Effector memory CD8-positive, alpha-beta T cell (primary cell): ENCODE data around the gene NUP210.

ENCODE experiments used
- ATAC-seq: fragments of 150-1000 bp; cut with Tn5 transposase; replicated peaks from 2 replicates; pipeline ENCODE4 v1.10.0; 2021; ENCODE audit warnings: mild to moderate bottlenecking, moderate library complexity
- DNase-seq, 3 experiments: peaks; one replicate each; pipeline ENCODE4 v3.0.0; 2021
- H3K27ac Mint-ChIP-seq, 2 donors: one replicate each; pipeline ENCODE4 v1.8.0; 2022; ENCODE audit warnings: mild to moderate bottlenecking in 2 of 2, mixed read lengths in 2 of 2, moderate library complexity in 2 of 2
- H3K27me3 Mint-ChIP-seq, 2 donors: one replicate each; pipeline ENCODE4 v1.8.0; 2022; ENCODE audit warnings: mixed read lengths in 2 of 2
- H3K36me3 Mint-ChIP-seq: one replicate; pipeline ENCODE4 v1.8.0; 2022; ENCODE audit warnings: mild to moderate bottlenecking, moderate library complexity, mixed read lengths; ENCODE audit not compliant: insufficient read depth
- H3K4me1 Mint-ChIP-seq, 2 donors: one replicate each; pipeline ENCODE4 v1.8.0; 2022; ENCODE audit warnings: low read depth in 2 of 2, mixed read lengths in 2 of 2
- H3K4me3 Mint-ChIP-seq, 2 donors: one replicate each; pipeline ENCODE4 v1.8.0; 2022; ENCODE audit warnings: mild to moderate bottlenecking in 2 of 2, mixed read lengths in 2 of 2, moderate library complexity in 2 of 2
- H3K9me3 Mint-ChIP-seq, 2 donors: one replicate each; pipeline ENCODE4 v1.8.0; 2022; ENCODE audit warnings: mixed read lengths in 2 of 2

The NUP210 gene

GRCh38 chr3:13371100-13372075 lies 48.7 kb downstream of the NUP210 start:
- DNase-seq (no peak), ATAC-seq (no peak)
- H3K9me3 Mint-ChIP-seq: no peaks in the 10 kb centered on the region
- H3K4me1 Mint-ChIP-seq: peaks cover 3 to 4% of the 10 kb centered on the region in 2 donors
- no peaks in the 10 kb centered on the region for H3K27me3 Mint-ChIP-seq
- H3K36me3 Mint-ChIP-seq: peaks cover 29% of the 10 kb centered on the region
- H3K27ac Mint-ChIP-seq: peak overlapping the region in 1 of 2 donors; percentile 84
- H3K4me3 Mint-ChIP-seq: no peak overlapping the region

- Mint-ChIP-seq H3K27ac (peak overlapping the region in 1 of 2 donors; percentile 84), H3K27me3 (no peaks in the 10 kb centered on the region), H3K4me3 (no peak overlapping the region), H3K9me3 (no peaks in the 10 kb centered on the region), H3K4me1 (peaks cover 3 to 4% of the 10 kb centered on the region in 2 donors), H3K36me3 (peaks cover 34% of the 10 kb centered on the region)
- DNase-seq: no peak
- no peak for ATAC-seq
These were observed 49.5 kb downstream of the NUP210 start for GRCh38 chr3:13370609-13371008.

- DNase-seq (no peak), ATAC-seq (no peak)
- peaks cover 3 to 4% of the 10 kb centered on the region in 2 donors for H3K4me1 Mint-ChIP-seq
- no peaks in the 10 kb centered on the region for H3K9me3 Mint-ChIP-seq
- no peaks in the 10 kb centered on the region for H3K27me3 Mint-ChIP-seq
- H3K36me3 Mint-ChIP-seq: peaks cover 40% of the 10 kb centered on the region
- no peak overlapping the region for H3K4me3 Mint-ChIP-seq
- peak overlapping the region in 1 of 2 donors; percentile 45 for H3K27ac Mint-ChIP-seq
These were observed 50.1 kb downstream of the NUP210 start for GRCh38 chr3:13370055-13370454.

GRCh38 chr3:13368834-13369233 lies 51.3 kb downstream of the NUP210 start:
- ATAC-seq (no peak), DNase-seq (no peak)
- H3K27me3 Mint-ChIP-seq: no peaks in the 10 kb centered on the region
- peaks cover 3 to 4% of the 10 kb centered on the region in 2 donors for H3K4me1 Mint-ChIP-seq
- peaks cover 50% of the 10 kb centered on the region for H3K36me3 Mint-ChIP-seq
- H3K4me3 Mint-ChIP-seq: no peak overlapping the region
- H3K9me3 Mint-ChIP-seq: no peaks in the 10 kb centered on the region
- H3K27ac Mint-ChIP-seq: no peak overlapping the region

GRCh38 chr3:13367728-13368127 lies 52.4 kb downstream of the NUP210 start:
- Mint-ChIP-seq H3K27me3 (no peaks in the 10 kb centered on the region), H3K4me1 (peaks cover 3 to 4% of the 10 kb centered on the region in 2 donors), H3K4me3 (no peak overlapping the region), H3K36me3 (peaks cover 53% of the 10 kb centered on the region), H3K9me3 (no peaks in the 10 kb centered on the region), H3K27ac (peak overlapping the region in 1 of 2 donors; percentile 75)
- ATAC-seq: no peak
- no peak for DNase-seq

- no peaks in the 10 kb centered on the region for H3K9me3 Mint-ChIP-seq
- H3K4me1 Mint-ChIP-seq: peaks cover 0 to under 1% of the 10 kb centered on the region in 2 donors
- DNase-seq (no peak), ATAC-seq (no peak)
- peaks cover 55% of the 10 kb centered on the region for H3K36me3 Mint-ChIP-seq
- no peak overlapping the region for H3K4me3 Mint-ChIP-seq
- peak overlapping the region in 1 of 2 donors; percentile 38 for H3K27ac Mint-ChIP-seq
- no peaks in the 10 kb centered on the region for H3K27me3 Mint-ChIP-seq
These were observed 54.4 kb downstream of the NUP210 start for GRCh38 chr3:13365390-13366379.

GRCh38 chr3:13364602-13365271 lies 55.4 kb downstream of the NUP210 start:
- Mint-ChIP-seq H3K9me3 (no peaks in the 10 kb centered on the region), H3K4me1 (no peaks in the 10 kb centered on the region), H3K27me3 (no peaks in the 10 kb centered on the region), H3K4me3 (no peak overlapping the region), H3K27ac (peak overlapping the region in 1 of 2 donors; percentile 56), H3K36me3 (peaks cover 60% of the 10 kb centered on the region)
- DNase-seq: no peak
- no peak for ATAC-seq

GRCh38 chr3:13362551-13362950 lies 57.6 kb downstream of the NUP210 start:
- Mint-ChIP-seq H3K4me1 (peaks cover 0 to 5% of the 10 kb centered on the region in 2 donors), H3K4me3 (no peak overlapping the region), H3K27me3 (no peaks in the 10 kb centered on the region), H3K36me3 (peaks cover 66% of the 10 kb centered on the region), H3K9me3 (no peaks in the 10 kb centered on the region), H3K27ac (peak overlapping the region; percentile 72 to 79)
- no peak for DNase-seq
- no peak for ATAC-seq

GRCh38 chr3:13359916-13360315 lies 60.2 kb downstream of the NUP210 start:
- no peak for ATAC-seq
- Mint-ChIP-seq H3K36me3 (peaks cover 68% of the 10 kb centered on the region), H3K4me1 (peaks cover 0 to 8% of the 10 kb centered on the region in 2 donors), H3K9me3 (no peaks in the 10 kb centered on the region), H3K27ac (no peak overlapping the region), H3K27me3 (no peaks in the 10 kb centered on the region), H3K4me3 (no peak overlapping the region)
- no peak for DNase-seq

GRCh38 chr3:13358643-13359042 lies 61.5 kb downstream of the NUP210 start:
- Mint-ChIP-seq H3K27me3 (no peaks in the 10 kb centered on the region), H3K27ac (no peak overlapping the region), H3K4me1 (peaks cover 0 to 8% of the 10 kb centered on the region in 2 donors), H3K36me3 (peaks cover 69% of the 10 kb centered on the region), H3K4me3 (no peak overlapping the region), H3K9me3 (no peaks in the 10 kb centered on the region)
- DNase-seq: no peak
- no peak for ATAC-seq

- no peaks in the 10 kb centered on the region for H3K9me3 Mint-ChIP-seq
- peaks cover 72% of the 10 kb centered on the region for H3K36me3 Mint-ChIP-seq
- peak overlapping the region in 1 of 2 donors; percentile 62 for H3K27ac Mint-ChIP-seq
- ATAC-seq: no peak
- H3K4me1 Mint-ChIP-seq: peaks cover 0 to 8% of the 10 kb centered on the region in 2 donors
- no peaks in the 10 kb centered on the region for H3K27me3 Mint-ChIP-seq
- DNase-seq: no peak
- no peak overlapping the region for H3K4me3 Mint-ChIP-seq
These were observed 62.1 kb downstream of the NUP210 start for GRCh38 chr3:13358051-13358450.

- Mint-ChIP-seq H3K4me3 (no peak overlapping the region), H3K27me3 (no peaks in the 10 kb centered on the region), H3K27ac (no peak overlapping the region), H3K4me1 (peaks cover 0 to 11% of the 10 kb centered on the region in 2 donors), H3K9me3 (no peaks in the 10 kb centered on the region), H3K36me3 (peaks cover 77% of the 10 kb centered on the region)
- ATAC-seq (no peak), DNase-seq (no peak)
These were observed 63.0 kb downstream of the NUP210 start for GRCh38 chr3:13357074-13357473.
